Forelimb muscle (tissue), 1 donor: ENCODE measurements around the gene SECISBP2. TPM values are rescaled to one million over a fixed set of nuclear protein-coding genes. Genes with fewer than 3 reads are reported as not detected.
"Not testable (repeated sequence)": the region's sequence is repeated elsewhere in the genome, so short reads cannot be mapped to it uniquely, and the experiment has no call there.

Experiments used
- DNase-seq: peaks from one replicate; pipeline ENCODE4 v3.0.0-alpha.2; 2013; ENCODE audit warnings: low read depth
- polyA plus RNA-seq: library from polyadenylated mRNA; unstranded; fragments of 120-200 nt; gene quantifications from one replicate; pipeline ENCODE4 v1.2.1, GENCODE V29; 2013; ENCODE audit not compliant: insufficient read length

The SECISBP2 gene
- polyA plus RNA-seq, 1 donor, result 41.5 TPM

DNA sequence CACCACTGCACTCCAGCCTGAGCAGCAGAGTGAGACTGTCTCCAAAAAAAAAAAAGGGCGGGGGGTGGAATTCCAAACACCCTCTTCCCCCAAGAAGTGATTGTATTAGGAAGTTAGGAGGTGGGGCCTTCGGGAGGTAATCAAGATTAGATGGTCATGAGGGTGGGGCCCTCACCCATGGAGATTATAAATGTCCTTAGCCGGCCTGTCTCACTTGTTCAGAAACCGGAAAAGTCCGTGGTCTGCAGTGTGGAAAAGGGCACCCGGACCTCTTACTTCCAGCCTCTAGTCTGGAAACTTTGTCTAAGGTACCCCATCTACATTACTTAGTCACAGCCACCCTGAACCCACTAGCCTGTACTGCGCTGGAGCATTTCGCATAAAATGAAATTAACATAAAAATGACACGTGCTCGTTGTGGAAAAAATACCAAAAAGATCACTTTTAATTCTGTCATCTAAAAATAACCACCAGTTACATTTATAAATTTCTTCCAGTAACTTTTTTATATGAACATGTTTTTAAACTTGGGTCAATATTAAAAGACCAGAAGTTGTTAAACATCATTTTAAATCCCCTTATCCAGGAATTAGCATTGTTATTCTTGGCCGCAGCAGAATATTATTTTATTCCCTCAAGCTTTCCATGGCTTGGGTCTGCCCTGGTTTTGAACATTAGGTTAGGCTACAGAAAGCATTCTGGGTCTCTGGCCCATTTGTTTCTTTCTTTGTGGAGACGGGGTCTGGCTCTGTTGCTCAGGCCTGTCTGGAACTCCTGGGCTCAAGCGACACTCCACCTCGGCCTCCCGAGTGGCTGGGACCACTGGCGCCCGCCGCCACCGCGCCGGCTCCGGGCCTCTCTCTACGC lies 8.5 kb upstream of the SECISBP2 start:
- DNase-seq, result no peak

DNA sequence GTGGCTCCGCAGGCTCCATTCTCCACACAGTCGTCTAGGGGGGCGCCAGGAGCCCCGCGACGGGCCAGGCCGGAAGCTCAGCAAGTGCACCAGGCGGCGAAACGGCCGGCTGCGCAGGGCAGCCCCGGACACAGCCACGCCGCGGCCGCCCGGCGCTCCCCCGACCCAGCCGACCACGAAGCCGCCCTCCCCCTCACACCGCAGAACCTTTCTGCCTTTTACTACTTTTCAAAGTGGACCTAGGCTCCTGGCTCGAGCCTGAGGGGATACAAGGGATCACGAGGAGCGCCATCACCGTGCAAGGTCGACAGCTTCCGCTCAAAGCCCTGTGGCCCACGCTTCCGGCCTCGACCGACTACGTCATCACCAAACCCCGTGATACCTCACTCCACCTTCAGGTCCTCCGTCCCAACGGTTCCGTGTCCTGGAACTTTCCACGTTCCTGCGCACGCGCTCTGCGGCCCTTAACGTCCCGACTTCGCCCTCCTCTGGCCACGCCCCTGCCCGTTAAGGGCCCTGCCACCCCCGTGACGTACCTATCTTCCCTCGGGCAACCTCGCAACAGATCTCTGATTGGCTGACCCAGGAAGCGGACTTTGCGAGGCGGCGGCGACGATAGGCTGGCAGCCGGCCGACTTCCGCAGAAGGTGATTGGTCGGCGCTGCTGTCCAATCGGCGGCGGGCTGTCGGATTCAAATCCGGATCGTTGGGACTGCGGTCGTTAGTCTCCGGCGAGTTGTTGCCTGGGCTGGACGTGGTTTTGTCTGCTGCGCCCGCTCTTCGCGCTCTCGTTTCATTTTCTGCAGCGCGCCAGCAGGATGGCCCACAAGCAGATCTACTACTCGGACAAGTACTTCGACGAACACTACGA lies 7.6 kb upstream of the SECISBP2 start, which contains the start of gene CKS2:
TSS of gene CKS2 (plus strand) at position 721 of the 871 bp plus-strand sequence. CDS start at position 819, 98 bp downstream.
- DNase-seq, result peak; percentile 100

DNA sequence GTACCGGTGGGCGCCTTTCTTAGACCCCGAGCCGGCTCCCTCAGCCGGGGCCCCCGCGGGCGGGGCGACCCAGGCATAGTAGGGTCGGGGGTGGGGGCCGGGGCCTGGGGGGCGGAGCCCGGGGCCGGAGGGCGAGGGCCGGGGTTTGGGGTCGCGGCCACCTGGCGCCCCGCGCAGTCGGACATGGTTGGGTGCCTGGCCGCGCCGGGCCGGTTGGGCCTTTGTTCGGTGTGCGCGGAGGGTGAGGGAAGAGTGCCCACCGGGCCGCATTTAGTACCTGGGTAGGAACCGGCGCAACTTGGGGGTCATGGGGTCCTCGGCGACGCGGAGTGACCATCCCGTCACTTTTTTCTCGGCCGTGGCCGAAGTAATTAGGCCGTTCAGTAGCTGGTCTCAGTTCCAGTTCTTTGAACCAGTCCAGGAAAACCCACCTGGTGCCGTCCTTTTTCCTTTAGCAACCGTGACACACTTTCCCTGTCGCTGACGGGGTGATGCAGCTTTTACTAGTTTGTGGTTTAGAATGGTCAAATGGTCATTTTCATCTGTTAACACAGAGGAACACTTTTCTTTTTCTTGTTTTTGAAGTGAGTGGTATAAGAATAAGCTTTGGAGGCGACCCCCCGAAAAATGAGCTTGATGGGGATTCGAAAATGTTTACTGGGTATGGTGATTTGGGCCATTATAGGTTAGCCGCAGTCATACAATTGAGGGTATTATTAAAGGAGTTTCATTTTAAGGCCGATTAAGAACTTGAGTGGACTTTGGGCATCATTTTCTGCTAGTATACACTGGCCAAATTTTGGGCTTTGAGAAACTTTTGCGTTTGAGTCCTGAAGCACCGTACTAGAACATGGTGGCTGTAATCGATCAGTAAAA lies 6.7 kb upstream of the SECISBP2 start:
- no peak for DNase-seq

GRCh38 chr9:89312222-89312571 lies 6.1 kb upstream of the SECISBP2 start:
- no peak for DNase-seq

GRCh38 chr9:89313842-89314241 lies 4.5 kb upstream of the SECISBP2 start:
- DNase-seq, result no peak

DNA sequence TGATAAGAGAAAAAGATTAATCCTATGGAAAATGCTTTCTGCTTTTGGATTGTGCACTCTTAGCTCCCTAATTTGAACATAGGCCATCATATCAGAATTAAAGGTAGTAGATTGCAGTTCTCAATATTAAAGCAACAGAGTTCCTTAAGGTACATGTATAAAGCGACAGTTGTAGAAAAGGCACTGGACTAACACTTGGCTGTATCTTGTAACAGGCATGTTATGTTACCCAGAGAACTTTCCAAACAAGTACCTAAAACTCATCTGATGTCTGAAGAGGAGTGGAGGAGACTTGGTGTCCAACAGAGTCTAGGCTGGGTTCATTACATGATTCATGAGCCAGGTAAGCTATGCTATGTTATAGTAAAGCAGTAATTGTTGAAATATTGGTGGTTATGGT lies 3.3 kb upstream of the SECISBP2 start:
- DNase-seq, result no peak

GRCh38 chr9:89315482-89315881 lies 2.8 kb upstream of the SECISBP2 start:
- DNase-seq, result no peak

GRCh38 chr9:89317282-89317681 lies 1.0 kb upstream of the SECISBP2 start:
- no peak for DNase-seq

DNA sequence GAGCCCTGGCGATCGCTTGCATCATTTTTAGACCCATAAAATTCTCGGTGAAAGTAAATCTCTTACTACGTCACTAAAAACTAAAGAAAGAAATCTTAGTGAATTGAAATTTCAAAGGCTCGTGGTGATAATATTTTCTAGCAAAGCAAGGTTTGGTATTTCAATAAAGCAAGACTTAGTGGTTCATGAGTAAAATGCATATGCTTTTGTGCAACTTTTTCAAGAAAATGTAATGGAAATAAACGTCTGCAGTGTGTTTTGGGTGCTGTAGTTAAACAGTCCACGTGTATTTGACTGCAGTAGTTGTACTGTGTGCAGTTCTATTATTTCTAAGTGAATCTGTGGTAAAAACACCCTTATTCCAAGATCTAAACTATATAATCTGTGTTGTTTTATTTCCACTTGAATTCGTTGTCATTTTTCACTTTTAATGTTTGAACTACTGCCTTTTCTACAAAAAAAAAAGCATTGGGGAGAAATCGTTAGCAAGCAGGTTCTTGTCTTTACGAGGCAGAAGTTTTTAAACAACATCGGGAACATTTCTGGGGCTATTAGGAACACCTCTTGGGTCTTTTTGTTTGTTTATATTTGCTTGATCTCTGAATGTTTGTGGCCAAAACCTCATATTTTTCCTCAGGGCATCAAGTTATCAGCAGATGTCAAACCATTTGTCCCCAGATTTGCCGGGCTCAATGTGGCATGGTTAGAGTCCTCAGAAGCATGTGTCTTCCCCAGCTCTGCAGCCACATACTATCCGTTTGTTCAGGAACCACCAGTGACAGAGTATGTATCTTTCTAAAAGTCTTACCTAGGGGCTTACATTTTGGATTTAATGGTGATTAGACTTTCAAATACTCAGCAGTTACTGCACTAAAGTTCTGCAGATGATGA lies 960 bp downstream of the SECISBP2 start:
- no peak for DNase-seq

DNA sequence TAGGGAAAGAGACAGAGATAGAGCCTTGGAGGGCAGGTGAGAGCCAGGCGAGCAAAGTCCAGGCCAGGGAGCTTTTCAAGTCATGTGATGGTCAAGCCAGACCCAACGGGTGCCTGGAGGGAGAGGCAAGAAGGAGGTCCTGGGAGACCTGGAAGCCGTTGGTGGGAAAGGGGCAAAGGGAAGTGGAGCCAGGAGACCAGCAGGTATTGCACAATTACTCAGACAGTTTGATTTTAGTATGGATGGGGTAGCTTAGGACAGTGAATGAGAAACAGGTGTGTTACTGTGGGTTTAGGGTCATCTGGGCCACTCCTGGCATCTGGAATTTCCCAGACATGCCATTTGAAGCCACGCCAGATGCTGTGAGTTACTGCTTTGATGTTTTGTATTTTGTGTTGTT lies 5.1 kb downstream of the SECISBP2 start:
- DNase-seq, result no peak

GRCh38 chr9:89325733-89326132 lies 7.4 kb downstream of the SECISBP2 start:
- DNase-seq, result no peak

DNA sequence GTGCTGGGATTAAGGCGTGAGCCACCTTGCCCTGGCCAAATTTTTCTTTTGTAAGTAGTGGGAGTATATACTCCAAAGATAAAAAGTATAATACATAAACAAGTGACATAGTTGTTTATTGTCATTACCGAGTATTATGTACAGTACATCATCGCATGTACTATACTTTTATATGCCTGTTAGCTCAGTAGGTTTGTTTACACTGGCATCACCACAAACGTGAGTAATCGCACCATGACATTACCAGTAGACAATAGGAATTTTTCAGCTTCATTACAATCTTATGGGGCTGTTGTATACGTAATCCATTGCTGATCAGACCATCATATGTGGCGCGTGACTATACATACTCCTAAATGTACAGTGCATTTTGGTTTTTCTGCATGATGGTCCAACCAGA lies 9.8 kb downstream of the SECISBP2 start:
- DNase-seq, result no peak

GRCh38 chr9:89329917-89330316 lies 11.6 kb downstream of the SECISBP2 start:
- no peak for DNase-seq

GRCh38 chr9:89330513-89330912 lies 12.2 kb downstream of the SECISBP2 start:
- no peak for DNase-seq

DNA sequence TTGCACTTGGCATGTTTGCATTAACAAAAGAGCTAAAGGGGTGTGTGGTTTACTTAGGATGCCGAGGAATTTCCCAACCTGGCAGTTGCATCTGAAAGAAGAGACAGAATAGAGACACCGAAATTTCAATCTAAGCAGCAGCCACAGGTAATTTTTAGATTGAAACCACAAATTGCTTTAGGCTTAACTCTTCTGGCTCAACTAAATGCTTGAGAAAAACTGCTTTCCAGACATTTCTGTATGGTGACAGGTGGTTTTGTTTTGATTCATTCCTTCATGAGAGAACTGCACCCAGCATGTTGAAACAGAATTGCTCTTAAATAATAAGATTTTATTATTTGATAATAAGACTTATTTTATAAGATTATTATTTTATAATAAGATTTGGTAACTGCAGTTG lies 21.5 kb downstream of the SECISBP2 start:
- DNase-seq, result no peak

DNA sequence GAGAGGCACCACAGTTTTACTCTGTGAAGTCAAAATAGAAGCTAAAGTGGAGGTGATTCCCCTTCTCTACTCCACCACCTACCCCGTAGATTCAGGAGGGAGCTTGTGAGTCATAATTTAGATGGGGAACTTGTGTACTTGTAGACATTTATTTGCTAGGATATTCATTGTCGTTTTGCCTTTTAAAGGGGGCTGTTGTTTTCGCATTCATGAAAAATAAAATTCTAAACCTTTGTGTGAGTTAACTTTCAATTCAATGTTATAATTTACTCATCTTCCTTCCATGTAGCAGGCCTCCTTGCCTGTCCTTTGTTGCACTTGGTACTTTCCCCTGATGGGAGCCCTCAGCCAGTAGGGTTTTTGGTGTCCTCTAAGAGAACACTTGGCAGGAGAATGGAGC lies 22.0 kb downstream of the SECISBP2 start:
- no peak for DNase-seq

DNA sequence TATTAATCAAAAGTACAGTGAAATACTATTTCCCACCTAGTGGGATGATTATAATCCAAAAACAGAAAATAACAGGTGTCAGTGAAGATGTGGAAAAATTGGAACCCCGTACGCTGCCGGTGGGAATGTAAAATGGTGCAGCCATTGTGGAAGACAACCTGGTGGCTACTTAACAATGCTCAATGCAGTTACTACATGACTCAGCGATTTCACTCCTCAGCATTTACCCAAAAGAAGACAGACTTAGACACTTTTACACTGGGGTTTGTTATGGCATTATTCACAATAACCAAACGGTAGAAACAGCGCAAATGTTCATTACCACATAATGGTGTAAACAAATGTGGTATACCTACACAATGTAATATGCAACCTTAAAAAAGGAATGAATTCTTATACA lies 23.9 kb downstream of the SECISBP2 start:
- DNase-seq, result no peak

GRCh38 chr9:89342948-89343347 lies 24.6 kb downstream of the SECISBP2 start:
- DNase-seq, result no peak

- DNase-seq, result not testable (repeated sequence)
These were observed 25.5 kb downstream of the SECISBP2 start for GRCh38 chr9:89343812-89344211.

- no peak for DNase-seq
These were observed 27.2 kb downstream of the SECISBP2 start for GRCh38 chr9:89345476-89345875.

DNA sequence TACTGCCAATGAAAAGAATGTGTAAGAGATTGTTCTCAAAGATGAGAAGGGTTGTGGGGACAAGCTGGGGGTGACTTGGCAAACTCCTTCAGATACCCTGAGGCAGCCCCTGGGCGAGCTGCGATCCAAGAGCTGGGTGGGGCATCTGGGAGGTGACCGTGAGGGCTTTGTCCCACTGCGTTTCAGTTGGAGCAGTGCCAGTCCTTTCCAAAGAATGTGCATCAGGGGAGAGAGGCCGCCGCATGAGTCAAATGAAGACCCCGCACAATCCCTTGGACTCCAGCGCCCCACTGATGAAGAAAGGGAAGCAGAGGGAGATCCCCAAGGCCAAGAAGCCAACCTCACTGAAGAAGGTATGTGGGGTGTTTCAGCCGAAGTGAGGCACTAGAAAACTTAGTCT lies 28.4 kb downstream of the SECISBP2 start:
- no peak for DNase-seq
